H9 (cell line): ENCODE measurements around the gene LRP1B. TPM values are rescaled to one million over a fixed set of nuclear protein-coding genes. Genes with fewer than 3 reads are reported as not detected.

Experiments used
- DNase-seq: peaks from one replicate; pipeline ENCODE4 v3.0.0-alpha.2; 2017
- H2AFZ ChIP-seq: one replicate; pipeline ENCODE4 v1.6.1; 2013; ENCODE audit warnings: mild to moderate bottlenecking, low read length, control low read depth, moderate library complexity
- H2AK5ac ChIP-seq: 2 replicates; pipeline ENCODE4 v1.6.1; 2013; ENCODE audit warnings: low read length, control low read depth, mixed read lengths; ENCODE audit not compliant: insufficient read length
- H2BK120ac ChIP-seq: one replicate; pipeline ENCODE4 v1.6.1; 2013; ENCODE audit warnings: low read depth, mild to moderate bottlenecking, low read length, control low read depth, inconsistent platforms; ENCODE audit not compliant: poor library complexity, severe bottlenecking
- H2BK12ac ChIP-seq: 2 replicates; pipeline ENCODE4 v1.6.1; 2013; ENCODE audit warnings: low read length, control low read depth, mixed read lengths, low read depth; ENCODE audit not compliant: insufficient read length
- H2BK15ac ChIP-seq: 2 replicates; pipeline ENCODE4 v1.6.1; 2013; ENCODE audit warnings: low read depth, low read length, control low read depth
- H2BK20ac ChIP-seq: one replicate; pipeline ENCODE4 v1.6.1; 2013; ENCODE audit warnings: low read depth, mild to moderate bottlenecking, low read length, control low read depth, inconsistent platforms; ENCODE audit not compliant: poor library complexity, severe bottlenecking
- H2BK5ac ChIP-seq: 2 replicates; pipeline ENCODE4 v1.6.1; 2013; ENCODE audit warnings: low read length, control low read depth, mixed read lengths; ENCODE audit not compliant: insufficient read length
- H3K14ac ChIP-seq: 2 replicates; pipeline ENCODE4 v1.6.1; 2013; ENCODE audit warnings: low read length, control low read depth; ENCODE audit not compliant: insufficient read depth
- H3K18ac ChIP-seq: 2 replicates; pipeline ENCODE4 v1.6.1; 2013; ENCODE audit warnings: low read depth, mild to moderate bottlenecking, mixed read lengths, low read length, control low read depth; ENCODE audit not compliant: insufficient read length
- H3K23ac ChIP-seq: 2 replicates; pipeline ENCODE4 v1.6.1; 2013; ENCODE audit warnings: low read length, control low read depth, mixed read lengths, low read depth; ENCODE audit not compliant: insufficient read length
- H3K23me2 ChIP-seq: 2 replicates; pipeline ENCODE4 v1.6.1; 2013; ENCODE audit warnings: low read depth, mild to moderate bottlenecking, mixed read lengths, low read length, control low read depth; ENCODE audit not compliant: insufficient read length, poor library complexity, severe bottlenecking
- H3K27ac ChIP-seq: 2 replicates; pipeline ENCODE4 v1.5.1; 2013; ENCODE audit warnings: low read length, control low read depth, mixed read lengths, low read depth; ENCODE audit not compliant: insufficient read length
- H3K27me3 ChIP-seq: 2 replicates; pipeline ENCODE4 v1.6.1; 2013; ENCODE audit warnings: low read length, control low read depth, inconsistent platforms; ENCODE audit not compliant: insufficient read depth
- H3K4ac ChIP-seq: 2 replicates; pipeline ENCODE4 v1.6.1; 2013; ENCODE audit warnings: low read depth, mild to moderate bottlenecking, control low read depth, inconsistent platforms, low read length, moderate library complexity
- H3K4me1 ChIP-seq: 2 replicates; pipeline ENCODE4 v1.6.1; 2013; ENCODE audit warnings: low read length, control low read depth, inconsistent platforms; ENCODE audit not compliant: insufficient read depth
- H3K4me2 ChIP-seq: 2 replicates; pipeline ENCODE4 v1.6.1; 2013; ENCODE audit warnings: low read length, control low read depth, mixed read lengths; ENCODE audit not compliant: insufficient read length, insufficient read depth
- H3K56ac ChIP-seq: 2 replicates; pipeline ENCODE4 v1.6.1; 2013; ENCODE audit warnings: low read depth, mild to moderate bottlenecking, mixed read lengths, low read length, control low read depth; ENCODE audit not compliant: insufficient read length
- H3K79me1 ChIP-seq: 2 replicates; pipeline ENCODE4 v1.6.1; 2013; ENCODE audit warnings: low read depth, mild to moderate bottlenecking, moderate library complexity, low read length, control low read depth, inconsistent platforms; ENCODE audit not compliant: insufficient read depth, poor library complexity, severe bottlenecking
- H3K79me2 ChIP-seq: 2 replicates; pipeline ENCODE4 v1.6.1; 2013; ENCODE audit warnings: low read length, control low read depth, inconsistent platforms; ENCODE audit not compliant: insufficient read depth
- H3K9ac ChIP-seq: 2 replicates; pipeline ENCODE4 v1.6.1; 2013; ENCODE audit warnings: low read length, control low read depth, mixed read lengths; ENCODE audit not compliant: insufficient read length; ENCODE audit errors: extremely low read depth
- H3K9me3 ChIP-seq: one replicate; pipeline ENCODE4 v1.6.1; 2013; ENCODE audit warnings: low read depth, low read length, inconsistent platforms; ENCODE audit not compliant: control insufficient read depth
- H3T11ph ChIP-seq: one replicate; pipeline ENCODE4 v1.6.1; 2013; ENCODE audit warnings: mild to moderate bottlenecking, low read length, control low read depth, inconsistent platforms
- H4K20me1 ChIP-seq: one replicate; pipeline ENCODE4 v1.6.1; 2013; ENCODE audit not compliant: control insufficient read depth, insufficient read length, insufficient read depth
- H4K5ac ChIP-seq: 2 replicates; pipeline ENCODE4 v1.6.1; 2013; ENCODE audit warnings: low read depth, mild to moderate bottlenecking, mixed read lengths, low read length, control low read depth; ENCODE audit not compliant: insufficient read length
- H4K8ac ChIP-seq: replicated peaks from 2 replicates; pipeline ENCODE4 v1.6.1; 2013; ENCODE audit warnings: low read length, control low read depth, mixed read lengths, low read depth; ENCODE audit not compliant: insufficient read length
- H4K91ac ChIP-seq: 2 replicates; pipeline ENCODE4 v1.6.1; 2013; ENCODE audit warnings: low read depth, mild to moderate bottlenecking, moderate library complexity, mixed read lengths, low read length, control low read depth; ENCODE audit not compliant: insufficient read length
- H3K27ac Mint-ChIP-seq, 3 experiments: 2 replicates in 2 of 3; 3 replicates in 1 of 3; pipeline ENCODE4 v1.8.0; 2020 to 2021; ENCODE audit warnings: mixed read lengths in 3 of 3, mild to moderate bottlenecking in 1 of 3, moderate library complexity in 1 of 3
- H3K27me3 Mint-ChIP-seq: 2 replicates; pipeline ENCODE4 v1.8.0; 2021; ENCODE audit warnings: low read depth, mild to moderate bottlenecking, moderate library complexity, mixed read lengths
- H3K36me3 Mint-ChIP-seq, 3 experiments: 2 replicates in 2 of 3; 3 replicates in 1 of 3; pipeline ENCODE4 v1.8.0; 2020 to 2021; ENCODE audit warnings: low read depth in 3 of 3, mixed read lengths in 3 of 3; ENCODE audit not compliant: insufficient read depth in 1 of 3
- H3K4me1 Mint-ChIP-seq, 2 experiments: 2 replicates each; pipeline ENCODE4 v1.8.0; 2020; ENCODE audit warnings: mixed read lengths in 2 of 2
- H3K4me3 Mint-ChIP-seq, 2 experiments: 2 replicates in 1 of 2; 3 replicates in 1 of 2; pipeline ENCODE4 v1.8.0; 2020 to 2021; ENCODE audit warnings: mild to moderate bottlenecking in 2 of 2, mixed read lengths in 2 of 2, moderate library complexity in 1 of 2
- H3K9me3 Mint-ChIP-seq, 2 experiments: 2 replicates in 1 of 2; 3 replicates in 1 of 2; pipeline ENCODE4 v1.8.0; 2020; ENCODE audit warnings: mild to moderate bottlenecking in 2 of 2, mixed read lengths in 2 of 2, moderate library complexity in 1 of 2
- CTCF ChIP-seq: fragments of 200-600 bp; sonication (generic); conservative IDR thresholded peaks from 3 replicates; pipeline ENCODE4 v1.8.0; 2021; ENCODE audit warnings: antibody characterized with exemption, mild to moderate bottlenecking
- WGBS: extraction: QIAGEN DNeasy Blood & Tissue Kit; methylation state at CpG from one replicate; pipeline ENCODE4 v1.1.7; 2013; ENCODE audit warnings: missing lambda C conversion rate, low lambda C conversion rate, mixed read lengths; ENCODE audit not compliant: insufficient read length; ENCODE audit errors: extremely low coverage; 5-methylcytosine and 5-hydroxymethylcytosine counted together
- total RNA-seq: library from RNA; stranded (reverse); gene quantifications from 2 replicates; pipeline ENCODE4 v1.2.1, GENCODE V29; 2021

Gene LRP1B
- total RNA-seq, 1 experiment from 2014 or later = not detected

DNA sequence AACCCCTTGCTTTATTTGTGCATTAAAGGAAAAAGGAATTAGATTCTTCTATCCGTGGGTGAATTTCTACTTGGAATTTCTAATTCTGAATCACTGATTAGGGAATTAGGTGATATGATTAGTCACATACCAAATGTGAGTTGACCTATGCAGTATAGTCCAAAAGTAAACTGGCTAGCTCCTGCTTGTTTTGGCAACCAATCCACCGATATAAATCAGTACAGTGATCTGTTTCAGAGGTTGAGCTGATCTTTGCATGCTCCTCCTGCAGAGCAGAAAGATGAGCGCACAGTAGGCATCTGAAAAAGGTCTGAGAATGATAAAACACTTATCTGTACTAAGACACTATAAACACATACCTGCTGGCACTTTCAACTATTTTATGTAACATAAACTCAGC, 86.6 kb downstream of the LRP1B start:
- Histone ChIP-seq H3K9me3 (no peaks in the 10 kb centered on the region), H3K4me1 (no peaks in the 10 kb centered on the region), H2AFZ (no peak overlapping the region), H3K4me2 (no peak overlapping the region), H2BK5ac (no peak overlapping the region), H2AK5ac (no peak overlapping the region), H3K27me3 (no peaks in the 10 kb centered on the region), H3K23ac (no peak overlapping the region), H2BK20ac (no peak overlapping the region), H3K27ac (no peak overlapping the region), H3K14ac (no peak overlapping the region), H3K9ac (no peak overlapping the region), H4K20me1 (no peaks in the 10 kb centered on the region), H3K79me2 (no peaks in the 10 kb centered on the region), H3K23me2 (no peaks in the 10 kb centered on the region), H4K5ac (no peak overlapping the region), H3K4ac (no peak overlapping the region), H2BK120ac (no peak overlapping the region), H3K79me1 (no peaks in the 10 kb centered on the region), H3K56ac (no peak overlapping the region), H3T11ph (no peak overlapping the region), H2BK15ac (no peak overlapping the region), H2BK12ac (no peak overlapping the region), H4K8ac (no peak overlapping the region), H3K18ac (no peak overlapping the region), H4K91ac (no peak overlapping the region)
- Mint-ChIP-seq H3K27ac (no peak overlapping the region), H3K27me3 (no peaks in the 10 kb centered on the region), H3K4me1 (peaks cover 8 to 9% of the 10 kb centered on the region in 2 experiments), H3K36me3 (no peaks in the 10 kb centered on the region), H3K4me3 (no peak overlapping the region), H3K9me3 (no peaks in the 10 kb centered on the region)
- WGBS = no CpG with 5 or more reads among the region's 3 CpGs
- TF ChIP-seq CTCF = no peak
- DNase-seq = no peak
